GM12878 (cell line): ENCODE results near the gene FANCG.

ENCODE experiments used
- CBX3 ChIP-seq: fragments of 200-600 bp; sonication (generic); IDR thresholded peaks from 2 replicates; pipeline ENCODE4 v1.6.1; 2016; ENCODE audit warnings: low read depth, borderline replicate concordance
- CHD1 ChIP-seq: IDR thresholded peaks from 2 replicates; pipeline ENCODE4 v1.6.1; 2012; ENCODE audit warnings: low read depth, low read length, improper control_type of control experiment
- E2F4 ChIP-seq: IDR thresholded peaks from 2 replicates; pipeline ENCODE4 v1.6.1; 2012; ENCODE audit warnings: low read depth, low read length, improper control_type of control experiment
- EP300 ChIP-seq, 2 experiments: fragments of 150-350 bp in 1 of 2; IDR thresholded peaks; 2 replicates each; pipeline ENCODE4 v1.6.1; 2011 to 2012; ENCODE audit warnings: low read depth in 2 of 2, low read length in 2 of 2, borderline replicate concordance in 1 of 2, improper control_type of control experiment in 1 of 2, inconsistent platforms in 1 of 2; ENCODE audit not compliant: control insufficient read depth in 1 of 2
- LARP7 ChIP-seq: fragments of 450-650 bp; IDR thresholded peaks from 2 replicates; pipeline ENCODE4 v1.6.1; 2017; ENCODE audit warnings: mild to moderate bottlenecking
- POLR2A ChIP-seq: IDR thresholded peaks from 2 replicates; pipeline ENCODE4 v1.6.1; 2011; ENCODE audit warnings: low read depth, mild to moderate bottlenecking, low read length
- RCOR1 ChIP-seq: conservative IDR thresholded peaks from 2 replicates; pipeline ENCODE4 v1.6.1; 2012; ENCODE audit warnings: low read depth, low read length, improper control_type of control experiment
- TAF1 ChIP-seq: IDR thresholded peaks from 2 replicates; pipeline ENCODE4 v1.6.1; 2011; ENCODE audit warnings: mild to moderate bottlenecking, low read depth, low read length, borderline replicate concordance
- ZNF384 ChIP-seq: IDR thresholded peaks from 2 replicates; pipeline ENCODE4 v1.6.1; 2012; ENCODE audit warnings: low read depth, mild to moderate bottlenecking, low read length, improper control_type of control experiment, borderline replicate concordance
- ZNF687 ChIP-seq: fragments of 450-650 bp; IDR thresholded peaks from 2 replicates; pipeline ENCODE4 v1.6.1; 2017; ENCODE audit warnings: mild to moderate bottlenecking, moderate library complexity
- ZZZ3 ChIP-seq: IDR thresholded peaks from 2 replicates; pipeline ENCODE4 v1.6.1; 2011; ENCODE audit warnings: low read depth; ENCODE audit not compliant: control insufficient read depth, insufficient read length

GRCh38 chr9:35103660-35104191 lies 24.0 kb upstream of the FANCG start:
- TF ChIP-seq CHD1 (no peak), EP300 (IDR thresholded peaks at IDR 0.05; ENCODE audit: borderline replicate concordance in 1 of 2, control insufficient read depth in 1 of 2, low read depth in 2 of 2, low read length in 2 of 2) (no peak), CBX3 (no peak), LARP7 (no peak), E2F4 (no peak), RCOR1 (no peak), POLR2A (no peak), ZZZ3 (no peak), ZNF384 (no peak), TAF1 (no peak), ZNF687 (no peak)
